Fibroblast of skin of abdomen (primary cell): ENCODE data around the gene UBE2I.

Experiments
- DNase-seq: peaks from one replicate; pipeline ENCODE4 v3.0.0-alpha.2; 2013

UBE2I gene

GRCh38 chr16:1344499-1344898 is 35.1 kb downstream of the UBE2I start:
- no peak for DNase-seq

GRCh38 chr16:1345087-1345486 is 35.7 kb downstream of the UBE2I start:
- DNase-seq: no peak

- no peak for DNase-seq
These were observed 36.4 kb downstream of the UBE2I start for GRCh38 chr16:1345651-1346421.

GRCh38 chr16:1346422-1347285 is 37.2 kb downstream of the UBE2I start:
- DNase-seq: no peak

- DNase-seq: no peak
These were observed 37.9 kb downstream of the UBE2I start for GRCh38 chr16:1347286-1347855.

GRCh38 chr16:1347962-1348361 is 38.5 kb downstream of the UBE2I start:
- DNase-seq: no peak

GRCh38 chr16:1348441-1348840 is 39.0 kb downstream of the UBE2I start:
- DNase-seq: no peak

- DNase-seq: no peak
These were observed 39.5 kb downstream of the UBE2I start for GRCh38 chr16:1348926-1349325.

- DNase-seq: no peak
These were observed 39.9 kb downstream of the UBE2I start for GRCh38 chr16:1349351-1349750.

GRCh38 chr16:1349951-1350350 is 40.5 kb downstream of the UBE2I start:
- no peak for DNase-seq

- no peak for DNase-seq
These were observed 41.3 kb downstream of the UBE2I start for GRCh38 chr16:1350691-1351090.

GRCh38 chr16:1351215-1351581 is 41.8 kb downstream of the UBE2I start:
- DNase-seq: no peak

- DNase-seq: peak; percentile 91
These were observed 42.3 kb downstream of the UBE2I start, which contains the start of the genes GNPTG and TSR3 for GRCh38 chr16:1351582-1352362. GNPTG (plus strand) TSS chr16:1351931; CDS start chr16:1351966, 35 bp downstream. TSR3 (minus strand) TSS chr16:1351878; CDS start chr16:1351804, 74 bp downstream.

- DNase-seq: no peak
These were observed 45.5 kb downstream of the UBE2I start for GRCh38 chr16:1354815-1355540.

- no peak for DNase-seq
These were observed 46.2 kb downstream of the UBE2I start for GRCh38 chr16:1355591-1355990.

- DNase-seq: no peak
These were observed 46.8 kb downstream of the UBE2I start for GRCh38 chr16:1356061-1356900.

GRCh38 chr16:1357906-1358566 is 48.6 kb downstream of the UBE2I start:
- no peak for DNase-seq

GRCh38 chr16:1361685-1362360 is 52.4 kb downstream of the UBE2I start:
- DNase-seq: no peak

GRCh38 chr16:1362807-1363206 is 53.4 kb downstream of the UBE2I start:
- DNase-seq: no peak
